Right atrium auricular region (tissue), 2 donors: ENCODE measurements around the gene TSC22D2. TPM values are rescaled to one million over a fixed set of nuclear protein-coding genes. Genes with fewer than 3 reads are reported as not detected.
"Not testable (repeated sequence)": the region's sequence is repeated elsewhere in the genome, so short reads cannot be mapped to it uniquely, and the experiment has no call there.

ENCODE experiments used
- DNase-seq: peaks from one replicate; pipeline ENCODE4 v3.0.0-alpha.2; 2019; ENCODE audit warnings: low spot score
- H3K27ac ChIP-seq, 2 donors: fragments of 200-600 bp; sonication (generic); 1 replicate in 1 of 2; 2 replicates in 1 of 2; pipeline ENCODE4 v1.5.1; 2016 to 2019
- H3K27me3 ChIP-seq, 2 donors: fragments of 200-600 bp; sonication (generic); one replicate each; pipeline versions ENCODE4 v1.5.1 to v1.6.0; 2017 to 2019
- H3K36me3 ChIP-seq: fragments of 200-600 bp; sonication (generic); one replicate; pipeline ENCODE4 v1.5.1; 2016
- H3K4me1 ChIP-seq, 2 donors: fragments of 200-600 bp; sonication (generic); one replicate each; pipeline versions ENCODE4 v1.5.1 to v1.6.0; 2017 to 2019
- H3K4me3 ChIP-seq, 2 donors: fragments of 200-600 bp; sonication (generic); 1 replicate in 1 of 2; 2 replicates in 1 of 2; pipeline ENCODE4 v1.5.1; 2017 to 2019; ENCODE audit warnings: mild to moderate bottlenecking in 1 of 2, moderate library complexity in 1 of 2
- H3K9me3 ChIP-seq, 2 donors: fragments of 200-600 bp; sonication (generic); one replicate each; pipeline ENCODE4 v1.5.1; 2019
- CTCF ChIP-seq, 2 donors: fragments of 200-600 bp; sonication (generic); IDR thresholded peaks; one replicate each; pipeline ENCODE4 v1.5.1; 2019; ENCODE audit warnings: antibody characterized with exemption in 2 of 2
- total RNA-seq, 2 donors: library from RNA; depleted of rRNA; stranded (reverse); fragments of >200 nt; gene quantifications; one replicate each; pipeline ENCODE4 v1.1.0, GENCODE V29; 2016

The TSC22D2 gene
- total RNA-seq, 2 donors from 2014 or later, result 18.1 to 23.5 TPM

- Histone ChIP-seq H3K27ac (no peak overlapping the region), H3K27me3 (no peaks in the 10 kb centered on the region), H3K36me3 (no peaks in the 10 kb centered on the region), H3K9me3 (peaks cover 0 to 12% of the 10 kb centered on the region in 2 donors), H3K4me1 (no peaks in the 10 kb centered on the region), H3K4me3 (no peak overlapping the region)
- DNase-seq, result no peak
- no peak for TF ChIP-seq CTCF (IDR thresholded peaks at IDR 0.05)
Measured at GRCh38 chr3:150472421-150472820, 64.3 kb downstream of the TSC22D2 start.

GRCh38 chr3:150473161-150473560, 65.1 kb downstream of the TSC22D2 start:
- not testable (repeated sequence) for H3K4me3 ChIP-seq, H3K27ac ChIP-seq, H3K36me3 ChIP-seq, H3K4me1 ChIP-seq, H3K27me3 ChIP-seq, DNase-seq
- peaks cover 0 to 14% of the 10 kb centered on the region in 2 donors for H3K9me3 ChIP-seq

- Histone ChIP-seq H3K4me1 (no peaks in the 10 kb centered on the region), H3K36me3 (no peaks in the 10 kb centered on the region), H3K9me3 (peaks cover 0 to 17% of the 10 kb centered on the region in 2 donors), H3K27me3 (no peaks in the 10 kb centered on the region), H3K27ac (no peak overlapping the region), H3K4me3 (no peak overlapping the region)
- TF ChIP-seq CTCF (IDR thresholded peaks at IDR 0.05), result no peak
- DNase-seq, result no peak
Measured at GRCh38 chr3:150479370-150479769, 71.3 kb downstream of the TSC22D2 start.

- H3K9me3 ChIP-seq, result peaks cover 0 to 26% of the 10 kb centered on the region in 2 donors
- no peak for TF ChIP-seq CTCF (IDR thresholded peaks at IDR 0.05)
- H3K27me3 ChIP-seq, result no peaks in the 10 kb centered on the region
- no peaks in the 10 kb centered on the region for H3K36me3 ChIP-seq
- H3K4me3 ChIP-seq, result no peak overlapping the region
- no peak for DNase-seq
- H3K27ac ChIP-seq, result no peak overlapping the region
- no peaks in the 10 kb centered on the region for H3K4me1 ChIP-seq
Measured at GRCh38 chr3:150480877-150481276, 72.8 kb downstream of the TSC22D2 start.

- Histone ChIP-seq H3K36me3 (no peaks in the 10 kb centered on the region), H3K4me3 (no peak overlapping the region), H3K27ac (no peak overlapping the region), H3K9me3 (peaks cover 0 to 23% of the 10 kb centered on the region in 2 donors), H3K27me3 (no peaks in the 10 kb centered on the region), H3K4me1 (no peaks in the 10 kb centered on the region)
- no peak for TF ChIP-seq CTCF (IDR thresholded peaks at IDR 0.05)
- DNase-seq, result no peak
Measured at GRCh38 chr3:150483226-150483625, 75.1 kb downstream of the TSC22D2 start.

- Histone ChIP-seq H3K4me1 (no peaks in the 10 kb centered on the region), H3K36me3 (no peaks in the 10 kb centered on the region), H3K9me3 (peaks cover 0 to 23% of the 10 kb centered on the region in 2 donors), H3K27ac (no peak overlapping the region), H3K4me3 (no peak overlapping the region), H3K27me3 (no peaks in the 10 kb centered on the region)
- TF ChIP-seq CTCF (IDR thresholded peaks at IDR 0.05), result no peak
- DNase-seq, result no peak
Measured at GRCh38 chr3:150484410-150484809, 76.3 kb downstream of the TSC22D2 start.
